Nephron progenitor cell (in vitro differentiated cells): Measurements from ENCODE around the gene ZNF30.
A peak's percentile ranks its signal among the peaks of the same experiment; 100 is the strongest.

Experiments
- DNase-seq: peaks from one replicate; pipeline ENCODE4 v3.0.0; 2021
- H3K27ac Mint-ChIP-seq: 2 replicates; pipeline ENCODE4 v1.8.0; 2021; ENCODE audit warnings: mild to moderate bottlenecking, moderate library complexity, mixed read lengths
- H3K27me3 Mint-ChIP-seq: 2 replicates; pipeline ENCODE4 v1.8.0; 2021; ENCODE audit warnings: mild to moderate bottlenecking, low read depth, mixed read lengths; ENCODE audit not compliant: poor library complexity
- H3K36me3 Mint-ChIP-seq: 2 replicates; pipeline ENCODE4 v1.8.0; 2021; ENCODE audit warnings: low read depth, mixed read lengths
- H3K4me1 Mint-ChIP-seq: 2 replicates; pipeline ENCODE4 v1.8.0; 2021; ENCODE audit warnings: mixed read lengths
- H3K4me3 Mint-ChIP-seq: 2 replicates; pipeline ENCODE4 v1.8.0; 2021; ENCODE audit warnings: mild to moderate bottlenecking, moderate library complexity, mixed read lengths
- H3K9me3 Mint-ChIP-seq: 2 replicates; pipeline ENCODE4 v1.8.0; 2021; ENCODE audit warnings: mild to moderate bottlenecking, moderate library complexity, mixed read lengths
- CTCF ChIP-seq: fragments of 200-600 bp; sonication (generic); IDR thresholded peaks from 2 replicates; pipeline ENCODE4 v1.5.0; 2021; ENCODE audit warnings: antibody characterized with exemption

Gene ZNF30

GRCh38 chr19:34926361-34926684 is 380 bp upstream of the ZNF30 start:
- Mint-ChIP-seq H3K4me1 (peaks cover 15% of the 10 kb centered on the region), H3K9me3 (peaks cover 33% of the 10 kb centered on the region), H3K27ac (no peak overlapping the region), H3K27me3 (peaks cover 17% of the 10 kb centered on the region), H3K36me3 (peaks cover 27% of the 10 kb centered on the region), H3K4me3 (peak overlapping the region; percentile 99)
- DNase-seq = no peak
- no peak for TF ChIP-seq CTCF

- Mint-ChIP-seq H3K36me3 (peaks cover 77% of the 10 kb centered on the region), H3K4me1 (peaks cover 4% of the 10 kb centered on the region), H3K9me3 (peaks cover 11% of the 10 kb centered on the region), H3K27ac (no peak overlapping the region), H3K27me3 (no peaks in the 10 kb centered on the region), H3K4me3 (no peak overlapping the region)
- no peak for TF ChIP-seq CTCF
- no peak for DNase-seq
Measured at GRCh38 chr19:34932494-34932893, 5.8 kb downstream of the ZNF30 start.

GRCh38 chr19:34936184-34936583 is 9.5 kb downstream of the ZNF30 start:
- peaks cover 80% of the 10 kb centered on the region for H3K36me3 Mint-ChIP-seq
- no peak for DNase-seq

GRCh38 chr19:34938886-34939285 is 12.2 kb downstream of the ZNF30 start:
- DNase-seq = no peak
- H3K4me1 Mint-ChIP-seq = no peaks in the 10 kb centered on the region
- H3K4me3 Mint-ChIP-seq = no peak overlapping the region
- H3K27ac Mint-ChIP-seq = no peak overlapping the region
- peaks cover 54% of the 10 kb centered on the region for H3K9me3 Mint-ChIP-seq
- TF ChIP-seq CTCF = no peak
- H3K36me3 Mint-ChIP-seq = peaks cover 88% of the 10 kb centered on the region
- peaks cover 6% of the 10 kb centered on the region for H3K27me3 Mint-ChIP-seq

More at GRCh38 chr19:34936184-34936583, 9.5 kb downstream of the ZNF30 start:
- Mint-ChIP-seq H3K4me1 (no peaks in the 10 kb centered on the region), H3K27me3 (no peaks in the 10 kb centered on the region), H3K9me3 (peaks cover 28% of the 10 kb centered on the region), H3K27ac (no peak overlapping the region), H3K4me3 (no peak overlapping the region)
- TF ChIP-seq CTCF = no peak

- Mint-ChIP-seq H3K9me3 (peaks cover 82% of the 10 kb centered on the region), H3K36me3 (peaks cover 84% of the 10 kb centered on the region), H3K4me3 (no peak overlapping the region), H3K27me3 (peaks cover 6% of the 10 kb centered on the region), H3K27ac (no peak overlapping the region), H3K4me1 (no peaks in the 10 kb centered on the region)
- DNase-seq = no peak
- no peak for TF ChIP-seq CTCF
Measured at GRCh38 chr19:34943861-34944573, 17.3 kb downstream of the ZNF30 start.

- no peak overlapping the region for H3K27ac Mint-ChIP-seq
- no peak for TF ChIP-seq CTCF
- H3K27me3 Mint-ChIP-seq = peaks cover 5% of the 10 kb centered on the region
- no peak overlapping the region for H3K4me3 Mint-ChIP-seq
- no peaks in the 10 kb centered on the region for H3K4me1 Mint-ChIP-seq
- H3K36me3 Mint-ChIP-seq = peaks cover 84% of the 10 kb centered on the region
- no peak for DNase-seq
- H3K9me3 Mint-ChIP-seq = peaks cover 97% of the 10 kb centered on the region
Measured at GRCh38 chr19:34953092-34953491, 26.4 kb downstream of the ZNF30 start.
